ENCODE measurements around the gene SCARF2. TPM values are rescaled to one million over a fixed set of nuclear protein-coding genes. Genes with fewer than 3 reads are reported as not detected.
A peak's percentile ranks its signal among the peaks of the same experiment; 100 is the strongest.
"Not testable (repeated sequence)": the region's sequence is repeated elsewhere in the genome, so short reads cannot be mapped to it uniquely, and the experiment has no call there.

SCARF2 gene
- total RNA-seq, 5 donors from 2014 or later (not counting 1 experiment from before 2014, with no cell fraction given) = 1.6 to 3.1 (median 2.9) TPM

DNA sequence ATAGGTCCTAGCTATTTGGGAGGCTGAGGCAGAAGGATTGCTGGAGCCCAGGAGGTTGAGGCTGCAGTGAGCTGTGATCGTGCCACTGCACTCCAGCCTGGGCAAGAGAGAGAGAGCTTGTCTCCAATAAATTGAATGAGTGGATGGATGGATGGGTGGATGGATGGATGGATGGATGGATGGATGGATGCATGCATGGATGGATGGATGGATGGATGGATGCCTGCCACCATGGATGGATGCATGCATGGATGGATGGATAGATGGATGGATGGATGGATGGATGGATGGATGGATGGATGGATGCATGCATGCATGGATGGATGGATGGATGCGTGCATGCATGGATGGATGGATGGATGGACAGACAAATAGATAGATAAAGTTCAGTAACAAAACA lies 32.9 kb upstream of the SCARF2 start:
- not testable (repeated sequence) for ATAC-seq (replicated peaks in 1 of 4); H3K9me3 ChIP-seq; H3K4me3 ChIP-seq (ENCODE audit: control insufficient read depth in 1 of 2, extremely low read depth in 1 of 2, low read length in 1 of 2); H3K27ac ChIP-seq (ENCODE audit: low read length); DNase-seq; H3K27me3 Mint-ChIP-seq; H3K27me3 ChIP-seq (replicated peaks in 1 of 2; ENCODE audit: control insufficient read depth in 2 of 2, extremely low read depth in 1 of 2, insufficient read depth in 2 of 2, low read length in 1 of 2); H3K9me3 Mint-ChIP-seq; H3K4me3 Mint-ChIP-seq
- Histone ChIP-seq H3K4me1 (ENCODE audit: control insufficient read depth in 1 of 2, extremely low read depth in 1 of 2, insufficient read depth in 2 of 2, low read length in 2 of 2) (peaks cover 16 to 41% of the 10 kb centered on the region in 2 experiments), H3K36me3 (ENCODE audit: control insufficient read depth in 2 of 2, extremely low read depth in 1 of 2, insufficient read depth in 1 of 2, low read length in 1 of 2) (peaks cover 0 to 19% of the 10 kb centered on the region in 2 donors)
- WGBS (ENCODE audit: insufficient coverage) = 93% methylated on average over 1 of the region's 2 CpGs
- ChIA-PET CTCF (interaction anchor here (0.6 to 0.7 kb wide), 2 partner anchors 87 to 386 kb away, joined by 3 to 4 read pairs; no protein-coding TSS in a partner anchor), POLR2A (interaction anchor here in 1 of 2 donors (0.7 kb wide), 1 partner anchor 97 kb away, joined by 6 read pairs; no protein-coding TSS in a partner anchor)
- Mint-ChIP-seq H3K27ac (peak overlapping the region in 1 of 2 donors; percentile 3), H3K36me3 (peaks cover 24% of the 10 kb centered on the region), H3K4me1 (peaks cover 40 to 65% (median 49%) of the 10 kb centered on the region in 3 donors)

DNA sequence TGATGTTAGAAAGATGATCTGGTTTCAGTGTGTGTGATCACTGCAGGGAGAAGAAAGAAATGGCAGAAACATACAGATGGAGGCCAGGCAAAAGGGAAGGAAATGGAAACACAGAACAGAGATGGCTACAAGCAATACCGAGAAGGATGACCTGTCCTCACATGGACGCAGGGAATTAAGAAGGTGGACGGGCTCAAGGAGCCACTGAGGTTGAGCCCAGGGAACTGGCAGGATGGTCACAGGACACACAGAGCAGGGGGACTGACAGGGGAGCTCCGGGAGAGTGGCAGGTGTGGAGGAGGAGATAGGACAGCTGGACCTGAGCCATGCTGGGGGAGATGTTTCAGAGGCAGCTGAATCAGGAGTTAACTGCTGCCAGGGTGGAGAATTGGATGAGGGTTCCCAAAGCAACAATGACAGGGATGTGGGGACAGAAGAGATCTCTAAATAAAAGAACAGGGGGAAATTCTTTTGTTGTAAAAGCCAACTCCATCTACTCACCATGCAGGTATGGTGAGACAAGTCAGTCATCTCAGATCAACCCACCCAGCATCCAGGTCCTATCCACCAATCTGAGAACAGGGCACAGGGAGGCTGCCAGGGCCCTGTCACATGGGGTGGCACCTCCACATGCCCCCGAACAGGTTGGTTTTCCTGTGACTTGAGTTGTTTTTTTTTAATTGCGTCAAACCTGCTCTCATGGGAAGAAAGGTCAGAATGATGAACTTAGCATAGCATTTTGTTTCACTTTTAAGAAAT lies 31.7 kb upstream of the SCARF2 start:
- Histone ChIP-seq H3K27ac (ENCODE audit: low read length) (no peak overlapping the region), H3K4me3 (ENCODE audit: control insufficient read depth in 1 of 2, extremely low read depth in 1 of 2, low read length in 1 of 2) (no peak overlapping the region), H3K27me3 (replicated peaks in 1 of 2; ENCODE audit: control insufficient read depth in 2 of 2, extremely low read depth in 1 of 2, insufficient read depth in 2 of 2, low read length in 1 of 2) (no peaks in the 10 kb centered on the region), H3K4me1 (ENCODE audit: control insufficient read depth in 1 of 2, extremely low read depth in 1 of 2, insufficient read depth in 2 of 2, low read length in 2 of 2) (peaks cover 19 to 45% of the 10 kb centered on the region in 2 experiments), H3K36me3 (ENCODE audit: control insufficient read depth in 2 of 2, extremely low read depth in 1 of 2, insufficient read depth in 1 of 2, low read length in 1 of 2) (peaks cover 0 to 19% of the 10 kb centered on the region in 2 donors), H3K9me3 (no peaks in the 10 kb centered on the region)
- peak in 1 of 4 experiments; percentile 42 for ATAC-seq (replicated peaks in 1 of 4)
- Mint-ChIP-seq H3K36me3 (peaks cover 25% of the 10 kb centered on the region), H3K9me3 (no peaks in the 10 kb centered on the region), H3K4me3 (peak overlapping the region in 1 of 3 donors; percentile 7), H3K4me1 (peaks cover 42 to 66% (median 50%) of the 10 kb centered on the region in 3 donors), H3K27ac (peak overlapping the region; percentile 75 to 93), H3K27me3 (no peaks in the 10 kb centered on the region)
- CTCF ChIA-PET = interaction anchor here in 1 of 2 donors (0.6 kb wide), 1 partner anchor 515 kb away, joined by 3 read pairs; no protein-coding TSS in a partner anchor
- 91% methylated on average over 5 of the region's 6 CpGs for WGBS (ENCODE audit: insufficient coverage)
- no peak for DNase-seq
- POLR2A ChIA-PET = interaction anchor here in 1 of 2 donors (0.6 kb wide), 1 partner anchor 43 kb away, joined by 3 read pairs; no protein-coding TSS in a partner anchor

DNA sequence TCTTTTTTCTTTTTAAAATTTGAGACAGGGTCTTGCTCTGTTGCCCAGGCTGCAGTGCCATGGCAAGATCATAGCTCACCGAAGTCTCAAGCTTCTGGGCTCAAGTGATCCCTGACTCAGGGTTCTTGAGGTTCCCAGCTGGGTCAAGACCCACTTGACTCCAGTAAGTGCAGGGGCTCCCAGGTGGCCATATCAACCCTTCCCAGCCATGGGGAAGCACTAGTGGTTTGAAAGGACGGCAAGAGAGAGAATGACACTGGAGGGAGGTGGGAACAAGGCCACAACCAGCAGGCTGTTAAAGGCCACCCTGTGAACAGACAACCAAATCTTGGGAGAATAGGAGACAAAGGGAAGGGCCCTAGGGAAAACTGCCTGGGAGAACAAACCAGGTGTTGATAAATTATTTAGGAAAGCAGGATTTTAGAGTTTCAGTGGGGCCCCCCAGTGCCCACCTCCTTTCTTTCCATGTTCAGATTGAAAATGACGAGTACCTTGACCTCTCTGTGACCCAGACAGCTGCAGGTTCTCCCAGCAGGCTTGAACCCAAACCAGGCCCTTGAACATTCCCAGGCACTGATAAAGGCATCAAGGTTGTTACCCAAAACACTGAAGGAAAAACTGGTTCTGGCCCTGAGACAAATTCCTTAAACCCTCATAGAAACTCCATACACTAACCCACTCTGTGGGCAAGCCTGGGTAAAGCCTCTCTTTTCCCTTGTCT lies 29.2 kb upstream of the SCARF2 start:
- Mint-ChIP-seq H3K4me1 (peaks cover 62 to 77% (median 72%) of the 10 kb centered on the region in 3 donors), H3K27ac (peak overlapping the region; percentile 90 to 92), H3K9me3 (no peaks in the 10 kb centered on the region), H3K36me3 (peaks cover 25% of the 10 kb centered on the region), H3K4me3 (peak overlapping the region in 1 of 3 donors; percentile 58), H3K27me3 (no peaks in the 10 kb centered on the region)
- Histone ChIP-seq H3K9me3 (no peaks in the 10 kb centered on the region), H3K4me1 (ENCODE audit: control insufficient read depth in 1 of 2, extremely low read depth in 1 of 2, insufficient read depth in 2 of 2, low read length in 2 of 2) (peaks cover 40 to 67% of the 10 kb centered on the region in 2 experiments), H3K27me3 (replicated peaks in 1 of 2; ENCODE audit: control insufficient read depth in 2 of 2, extremely low read depth in 1 of 2, insufficient read depth in 2 of 2, low read length in 1 of 2) (no peaks in the 10 kb centered on the region), H3K4me3 (ENCODE audit: control insufficient read depth in 1 of 2, extremely low read depth in 1 of 2, low read length in 1 of 2) (no peak overlapping the region), H3K27ac (ENCODE audit: low read length) (peak overlapping the region; percentile 99), H3K36me3 (ENCODE audit: control insufficient read depth in 2 of 2, extremely low read depth in 1 of 2, insufficient read depth in 1 of 2, low read length in 1 of 2) (peaks cover 0 to 19% of the 10 kb centered on the region in 2 donors)
- DNase-seq (no peak), ATAC-seq (replicated peaks in 1 of 4) (no peak)
- 90% methylated on average over 3 of the region's 3 CpGs for WGBS (ENCODE audit: insufficient coverage)
- ChIA-PET CTCF (no interaction called here), POLR2A (no interaction called here)

DNA sequence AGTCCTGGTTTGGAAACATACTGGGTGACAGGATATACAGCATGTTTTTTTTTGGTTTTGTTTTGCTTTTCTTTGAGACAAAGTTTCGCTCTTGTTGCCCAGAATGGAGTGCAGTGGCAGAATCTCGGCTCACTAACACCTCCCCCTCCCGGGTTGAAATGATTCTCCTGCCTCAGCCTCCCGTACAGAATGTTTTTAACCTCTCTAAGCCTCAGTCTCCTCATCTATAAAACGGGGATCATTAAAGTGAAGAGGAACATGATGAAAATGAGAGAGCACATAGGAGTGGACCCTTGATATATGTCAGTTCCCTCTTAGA lies 28.1 kb upstream of the SCARF2 start:
- Histone ChIP-seq H3K4me1 (ENCODE audit: control insufficient read depth in 1 of 2, extremely low read depth in 1 of 2, insufficient read depth in 2 of 2, low read length in 2 of 2) (peaks cover 40 to 71% of the 10 kb centered on the region in 2 experiments), H3K4me3 (ENCODE audit: control insufficient read depth in 1 of 2, extremely low read depth in 1 of 2, low read length in 1 of 2) (no peak overlapping the region), H3K36me3 (ENCODE audit: control insufficient read depth in 2 of 2, extremely low read depth in 1 of 2, insufficient read depth in 1 of 2, low read length in 1 of 2) (peaks cover 0 to 12% of the 10 kb centered on the region in 2 donors), H3K27ac (ENCODE audit: low read length) (peak overlapping the region; percentile 99), H3K9me3 (no peaks in the 10 kb centered on the region), H3K27me3 (replicated peaks in 1 of 2; ENCODE audit: control insufficient read depth in 2 of 2, extremely low read depth in 1 of 2, insufficient read depth in 2 of 2, low read length in 1 of 2) (no peaks in the 10 kb centered on the region)
- ATAC-seq (replicated peaks in 1 of 4) = no peak
- H3K27me3 Mint-ChIP-seq = no peaks in the 10 kb centered on the region
- CTCF ChIA-PET = no interaction called here
- H3K36me3 Mint-ChIP-seq = peaks cover 19% of the 10 kb centered on the region
- no CpG with 5 or more reads among the region's 5 CpGs for WGBS (ENCODE audit: insufficient coverage)
- peak overlapping the region; percentile 99 to 100 for H3K27ac Mint-ChIP-seq
- peak in 5 of 35 experiments; percentile 2 to 31 (median 13) for DNase-seq
- peaks cover 66 to 76% (median 67%) of the 10 kb centered on the region in 3 donors for H3K4me1 Mint-ChIP-seq
- peak overlapping the region; percentile 21 to 58 (median 51) for H3K4me3 Mint-ChIP-seq
- POLR2A ChIA-PET = no interaction called here
- no peaks in the 10 kb centered on the region for H3K9me3 Mint-ChIP-seq

DNA sequence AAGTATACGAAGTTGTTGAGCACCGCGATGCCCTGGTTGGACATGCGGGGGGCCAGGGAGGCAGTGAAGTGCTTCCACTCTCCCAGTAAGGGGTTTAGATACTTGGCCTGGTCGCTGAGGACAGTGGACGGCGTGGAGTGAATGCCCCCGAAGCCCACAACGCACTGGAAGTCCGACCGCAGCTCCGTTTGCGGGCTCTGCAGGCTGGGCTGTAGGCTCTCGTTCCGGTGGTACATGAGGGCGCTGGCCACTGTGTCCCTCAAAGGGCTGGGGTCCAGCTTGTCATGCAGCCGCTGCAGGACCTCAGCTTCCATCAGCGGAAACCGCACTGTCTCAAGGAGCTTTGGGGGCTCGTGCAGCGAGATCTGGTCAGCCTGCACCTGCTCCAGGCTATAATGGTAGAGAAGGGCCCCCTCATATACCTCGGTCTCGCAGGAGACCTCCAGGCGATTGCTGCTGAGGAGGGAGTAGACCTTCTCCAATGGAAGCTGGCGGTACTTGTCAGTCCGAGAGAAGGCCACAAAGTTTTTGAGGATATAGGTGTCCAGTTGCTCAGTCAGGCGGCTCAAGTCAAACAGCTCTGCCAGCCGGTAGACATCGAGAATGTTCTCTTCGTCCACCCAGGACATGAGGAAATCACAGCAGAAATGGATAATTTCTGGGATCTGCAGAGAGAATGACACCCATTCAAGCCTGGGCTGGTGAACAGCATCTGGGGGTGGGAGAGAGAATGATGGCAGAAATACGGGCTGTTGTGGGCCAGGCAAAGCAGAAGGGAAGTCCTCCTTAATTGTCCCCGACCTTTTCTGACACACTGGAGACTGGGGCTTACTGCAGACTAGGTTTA lies 27.5 kb upstream of the SCARF2 start:
- WGBS (ENCODE audit: insufficient coverage) = 94% methylated on average over 27 of the region's 32 CpGs
- CTCF ChIA-PET = interaction anchor here (0.6 to 1.4 kb wide), 3 partner anchors 11 to 137 kb away, joined by 3 read pairs; no protein-coding TSS in a partner anchor
- DNase-seq (no peak), ATAC-seq (replicated peaks in 1 of 4) (no peak)
- Histone ChIP-seq H3K36me3 (ENCODE audit: control insufficient read depth in 2 of 2, extremely low read depth in 1 of 2, insufficient read depth in 1 of 2, low read length in 1 of 2) (peaks cover 0 to 8% of the 10 kb centered on the region in 2 donors), H3K4me1 (ENCODE audit: control insufficient read depth in 1 of 2, extremely low read depth in 1 of 2, insufficient read depth in 2 of 2, low read length in 2 of 2) (peaks cover 40 to 72% of the 10 kb centered on the region in 2 experiments), H3K27me3 (replicated peaks in 1 of 2; ENCODE audit: control insufficient read depth in 2 of 2, extremely low read depth in 1 of 2, insufficient read depth in 2 of 2, low read length in 1 of 2) (no peaks in the 10 kb centered on the region), H3K4me3 (ENCODE audit: control insufficient read depth in 1 of 2, extremely low read depth in 1 of 2, low read length in 1 of 2) (no peak overlapping the region), H3K27ac (ENCODE audit: low read length) (peak overlapping the region; percentile 99), H3K9me3 (no peaks in the 10 kb centered on the region)
- peak overlapping the region; percentile 99 to 100 for H3K27ac Mint-ChIP-seq
- no peaks in the 10 kb centered on the region for H3K9me3 Mint-ChIP-seq
- H3K4me3 Mint-ChIP-seq = peak overlapping the region; percentile 51 to 68 (median 58)
- POLR2A ChIA-PET = no interaction called here
- peaks cover 15% of the 10 kb centered on the region for H3K36me3 Mint-ChIP-seq
- H3K27me3 Mint-ChIP-seq = no peaks in the 10 kb centered on the region
- H3K4me1 Mint-ChIP-seq = peaks cover 62 to 73% (median 68%) of the 10 kb centered on the region in 3 donors
